NK-92 (cell line): Measurements from ENCODE around the gene IFNLR1.

ENCODE experiments used
- DNase-seq: peaks from one replicate; lab custom pipeline; 2025; ENCODE audit not compliant: unreplicated experiment; lab: John Stamatoyannopoulos, UW

IFNLR1 gene

GRCh38 chr1:24206083-24206464, 19.0 kb upstream of the IFNLR1 start:
- no peak for DNase-seq

- DNase-seq: no peak
These were observed 18.4 kb upstream of the IFNLR1 start for GRCh38 chr1:24205345-24206082.

- DNase-seq: no peak
These were observed 17.0 kb upstream of the IFNLR1 start for GRCh38 chr1:24204116-24204515.

GRCh38 chr1:24203404-24203803, 16.3 kb upstream of the IFNLR1 start:
- no peak for DNase-seq

GRCh38 chr1:24202987-24203386, 15.9 kb upstream of the IFNLR1 start:
- DNase-seq: no peak

GRCh38 chr1:24202556-24202955, 15.5 kb upstream of the IFNLR1 start:
- DNase-seq: no peak

- no peak for DNase-seq
These were observed 14.9 kb upstream of the IFNLR1 start for GRCh38 chr1:24201941-24202440.

GRCh38 chr1:24199291-24199900, 12.3 kb upstream of the IFNLR1 start:
- no peak for DNase-seq

GRCh38 chr1:24198766-24199165, 11.7 kb upstream of the IFNLR1 start:
- DNase-seq: no peak

GRCh38 chr1:24195874-24196273, 8.8 kb upstream of the IFNLR1 start:
- DNase-seq: no peak

GRCh38 chr1:24195136-24195535, 8.0 kb upstream of the IFNLR1 start:
- DNase-seq: no peak

GRCh38 chr1:24193046-24193445, 6.0 kb upstream of the IFNLR1 start:
- no peak for DNase-seq

- no peak for DNase-seq
These were observed 4.8 kb upstream of the IFNLR1 start for GRCh38 chr1:24191860-24192259.

GRCh38 chr1:24190983-24191461, 3.9 kb upstream of the IFNLR1 start:
- DNase-seq: no peak

- DNase-seq: no peak
These were observed 2.4 kb upstream of the IFNLR1 start for GRCh38 chr1:24189528-24189927.

GRCh38 chr1:24186711-24186992, 437 bp downstream of the IFNLR1 start:
- DNase-seq: no peak

- no peak for DNase-seq
These were observed 918 bp downstream of the IFNLR1 start for GRCh38 chr1:24186031-24186710.

GRCh38 chr1:24185076-24185475, 2.0 kb downstream of the IFNLR1 start:
- DNase-seq: no peak

GRCh38 chr1:24182061-24182460, 5.0 kb downstream of the IFNLR1 start:
- no peak for DNase-seq

GRCh38 chr1:24181619-24182018, 5.5 kb downstream of the IFNLR1 start:
- DNase-seq: no peak

- DNase-seq: no peak
These were observed 6.4 kb downstream of the IFNLR1 start for GRCh38 chr1:24180676-24181075.

- DNase-seq: no peak
These were observed 7.7 kb downstream of the IFNLR1 start for GRCh38 chr1:24179251-24179840.
